Measurements from ENCODE around the gene PIGN. TPM values are rescaled to one million over a fixed set of nuclear protein-coding genes. Genes with fewer than 3 reads are reported as not detected.

PIGN gene
- total RNA-seq = 10 to 100 TPM; 38.2 to 48.8 TPM
- 19.4 TPM for polyA plus RNA-seq (2013, experiment 1 of 2)
- 18.4 TPM for polyA plus RNA-seq (2013, experiment 2 of 2)
- long read RNA-seq, experiment 1, full-length matches to known transcripts = 4 of 22 reads
- long read RNA-seq, experiment 1, partial matches to known transcripts = 3 of 22 reads
- long read RNA-seq, experiment 1, other reads (novel, unspliced or antisense) = 15 of 22 reads
- long read RNA-seq, experiment 2, full-length matches to known transcripts = 62 of 94 reads
- long read RNA-seq, experiment 2, partial matches to known transcripts = 9 of 94 reads
- long read RNA-seq, experiment 2, other reads (novel, unspliced or antisense) = 23 of 94 reads
- long read RNA-seq, experiment 3, full-length matches to known transcripts = 99 of 147 reads
- long read RNA-seq, experiment 3, partial matches to known transcripts = 9 of 147 reads
- long read RNA-seq, experiment 3, other reads (novel, unspliced or antisense) = 39 of 147 reads
- long read RNA-seq, experiment 4, full-length matches to known transcripts = 3 of 9 reads
- long read RNA-seq, experiment 4, partial matches to known transcripts = 4 of 9 reads
- long read RNA-seq, experiment 4, other reads (novel, unspliced or antisense) = 2 of 9 reads

GRCh38 chr18:62186774-62187542, at the start of gene PIGN, which contains the start of gene RELCH:
TSS of gene PIGN (minus strand) at chr18:62187056. CDS start at chr18:62161353, 25,703 bp downstream.
TSS of gene RELCH (plus strand) at chr18:62187255. CDS start at chr18:62187506, 251 bp downstream.
- H3K27ac ChIP-seq (ENCODE audit: low read depth, low read length) = peak within 1 kb of the TSS; percentile 93
- Mint-ChIP-seq H3K4me3 (peak within 1 kb of the TSS; percentile 100), H3K36me3 (ENCODE audit: low read depth) (peaks cover 11% of the 10 kb centered on the region), H3K9me3 (peaks cover 2% of the 10 kb centered on the region), H3K4me1 (peaks cover 27% of the 10 kb centered on the region), H3K27ac (peak within 1 kb of the TSS; percentile 99), H3K27me3 (ENCODE audit: insufficient read depth) (no peaks in the 10 kb centered on the region)
- no peaks in the 10 kb centered on the region for H3K9me3 ChIP-seq (ENCODE audit: control insufficient read depth, low read length)
- peaks cover 6% of the 10 kb centered on the region for H3K36me3 ChIP-seq (ENCODE audit: control insufficient read depth, insufficient read depth, low read length)
- H3K27me3 ChIP-seq (ENCODE audit: control insufficient read depth, insufficient read depth, low read length, poor library complexity, severe bottlenecking) = no peaks in the 10 kb centered on the region
- no peaks in the 10 kb centered on the region for H3K4me1 ChIP-seq (ENCODE audit: control insufficient read depth, insufficient read depth, low read length)
- no peak for TF ChIP-seq CTCF (conservative IDR thresholded peaks at IDR 0.05)
- H3K4me3 ChIP-seq (ENCODE audit: low read length) = peak within 1 kb of the TSS; percentile 97
- DNase-seq = peak; percentile 99
- 0 to 1% methylated on average over 18 to 55 of the region's 55 CpGs for WGBS, 2 experiments (ENCODE audit: insufficient coverage in 1 of 2, insufficient read length in 1 of 2)
- peak within 1 kb of the TSS; percentile 88 for H3K9ac ChIP-seq (ENCODE audit: extremely low read depth, low read length, poor library complexity, severe bottlenecking)

GRCh38 chr18:62236252-62236651, 49.4 kb upstream of the PIGN start:
- Mint-ChIP-seq H3K4me3 (no peak overlapping the region), H3K27ac (no peak overlapping the region), H3K9me3 (peaks cover 8% of the 10 kb centered on the region), H3K4me1 (no peaks in the 10 kb centered on the region), H3K27me3 (ENCODE audit: insufficient read depth) (no peaks in the 10 kb centered on the region), H3K36me3 (ENCODE audit: low read depth) (peaks cover 33% of the 10 kb centered on the region)
- Histone ChIP-seq H3K9me3 (ENCODE audit: control insufficient read depth, low read length) (peaks cover 18% of the 10 kb centered on the region), H3K9ac (ENCODE audit: extremely low read depth, low read length, poor library complexity, severe bottlenecking) (no peak overlapping the region), H3K4me3 (ENCODE audit: low read length) (no peak overlapping the region), H3K4me1 (ENCODE audit: control insufficient read depth, insufficient read depth, low read length) (no peaks in the 10 kb centered on the region), H3K36me3 (ENCODE audit: control insufficient read depth, insufficient read depth, low read length) (peaks cover 52% of the 10 kb centered on the region), H3K27ac (ENCODE audit: low read depth, low read length) (no peak overlapping the region), H3K27me3 (ENCODE audit: control insufficient read depth, insufficient read depth, low read length, poor library complexity, severe bottlenecking) (no peaks in the 10 kb centered on the region)
- TF ChIP-seq CTCF (conservative IDR thresholded peaks at IDR 0.05) = no peak
- no peak for DNase-seq
- WGBS, 2 experiments (ENCODE audit: insufficient coverage in 1 of 2, insufficient read length in 1 of 2) = 100% methylated on average over 1 of the region's 1 CpG; no CpG with 5 or more reads in 1 of the 2 experiments

- H3K27ac Mint-ChIP-seq = no peak overlapping the region
- no peaks in the 10 kb centered on the region for H3K4me1 ChIP-seq (ENCODE audit: control insufficient read depth, insufficient read depth, low read length)
- no peak for DNase-seq
- no peak overlapping the region for H3K4me3 Mint-ChIP-seq
- peaks cover 60% of the 10 kb centered on the region for H3K36me3 Mint-ChIP-seq (ENCODE audit: low read depth)
- H3K4me3 ChIP-seq (ENCODE audit: low read length) = no peak overlapping the region
- H3K9me3 Mint-ChIP-seq = peaks cover 14% of the 10 kb centered on the region
- no peak overlapping the region for H3K27ac ChIP-seq (ENCODE audit: low read depth, low read length)
- no peaks in the 10 kb centered on the region for H3K4me1 Mint-ChIP-seq
- no peak for TF ChIP-seq CTCF (conservative IDR thresholded peaks at IDR 0.05)
- no peaks in the 10 kb centered on the region for H3K27me3 Mint-ChIP-seq (ENCODE audit: insufficient read depth)
- H3K9ac ChIP-seq (ENCODE audit: extremely low read depth, low read length, poor library complexity, severe bottlenecking) = no peak overlapping the region
- 94% methylated on average over 3 of the region's 3 CpGs; no CpG with 5 or more reads in 1 of the 2 experiments for WGBS, 2 experiments (ENCODE audit: insufficient coverage in 1 of 2, insufficient read length in 1 of 2)
- H3K27me3 ChIP-seq (ENCODE audit: control insufficient read depth, insufficient read depth, low read length, poor library complexity, severe bottlenecking) = no peaks in the 10 kb centered on the region
- peaks cover 94% of the 10 kb centered on the region for H3K36me3 ChIP-seq (ENCODE audit: control insufficient read depth, insufficient read depth, low read length)
- peaks cover 13% of the 10 kb centered on the region for H3K9me3 ChIP-seq (ENCODE audit: control insufficient read depth, low read length)
These were observed 39.2 kb upstream of the PIGN start for GRCh38 chr18:62226047-62226446.

All from endodermal cell (in vitro differentiated cells).